ENCODE results near the gene CDK12. TPM values are rescaled to one million over a fixed set of nuclear protein-coding genes. Genes with fewer than 3 reads are reported as not detected.

Gene CDK12
- total and polyA plus RNA-seq, 9 of the 15 experiments (the other 6 are each of a cell fraction or from before 2014, with no cell fraction given): 3.4 to 65.6 (median 36.8) TPM

DNA sequence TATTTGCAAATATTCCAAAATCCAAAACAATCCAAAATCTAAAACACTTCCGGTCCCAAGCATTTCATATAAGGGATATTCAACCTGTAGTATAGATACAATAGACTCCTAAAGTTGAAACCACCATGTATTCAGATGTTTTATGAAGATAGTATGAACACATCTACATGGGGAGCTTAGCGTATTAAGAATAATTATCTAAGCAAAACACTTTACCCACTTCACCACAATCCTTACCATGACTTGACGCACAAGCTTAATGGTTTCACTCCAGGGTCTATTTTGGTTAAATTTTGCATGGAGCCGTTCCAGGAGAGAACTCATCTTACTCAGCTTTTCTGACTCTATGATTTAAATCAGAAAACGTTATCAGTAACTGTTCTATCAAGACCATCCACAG, 13.7 kb upstream of the CDK12 start (continued):
- TF ChIP-seq KDM4B (IDR thresholded peaks at IDR 0.05; ENCODE audit: borderline replicate concordance in 2 of 2, low read depth in 1 of 2) (no peak), CBFA2T3 (IDR thresholded peaks at IDR 0.05) (no peak), KHSRP (IDR thresholded peaks at IDR 0.05) (no peak), ZNF134 (CRISPR knock-in tag; conservative IDR thresholded peaks at IDR 0.05) (no peak), HDAC3 (IDR thresholded peaks at IDR 0.05; ENCODE audit: borderline replicate concordance, partially characterized antibody) (no peak), ARNT (IDR thresholded peaks at IDR 0.05) (no peak)
- TF ChIP-seq, protein P1, sequence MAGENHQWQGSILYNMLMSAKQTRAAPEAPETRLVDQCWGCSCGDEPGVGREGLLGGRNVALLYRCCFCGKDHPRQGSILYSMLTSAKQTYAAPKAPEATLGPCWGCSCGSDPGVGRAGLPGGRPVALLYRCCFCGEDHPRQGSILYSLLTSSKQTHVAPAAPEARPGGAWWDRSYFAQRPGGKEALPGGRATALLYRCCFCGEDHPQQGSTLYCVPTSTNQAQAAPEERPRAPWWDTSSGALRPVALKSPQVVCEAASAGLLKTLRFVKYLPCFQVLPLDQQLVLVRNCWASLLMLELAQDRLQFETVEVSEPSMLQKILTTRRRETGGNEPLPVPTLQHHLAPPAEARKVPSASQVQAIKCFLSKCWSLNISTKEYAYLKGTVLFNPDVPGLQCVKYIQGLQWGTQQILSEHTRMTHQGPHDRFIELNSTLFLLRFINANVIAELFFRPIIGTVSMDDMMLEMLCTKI (IDR thresholded peaks at IDR 0.05; ENCODE audit: partially characterized antibody): no peak

GRCh38 chr17:39450051-39450450, 11.2 kb upstream of the CDK12 start:
- FAIRE-seq (no peak), DNase-seq (ENCODE audit: extremely low read depth in 1 of 4, low spot score in 3 of 4) (peak in 1 of 4 experiments; percentile 48), ATAC-seq (no peak)
- Histone ChIP-seq H3K27me3 (ENCODE audit: control insufficient read depth in 2 of 2, insufficient read depth in 2 of 2, low read length in 2 of 2) (no peaks in the 10 kb centered on the region), H3K9me1 (ENCODE audit: control insufficient read depth, insufficient read depth, low read length) (no peaks in the 10 kb centered on the region), H3K9ac (ENCODE audit: insufficient read depth in 1 of 2, low read depth in 2 of 2, low read length in 2 of 2) (peak overlapping the region; percentile 85 to 93), H3K79me2 (ENCODE audit: control insufficient read depth, insufficient read depth, low read length) (peaks cover 50% of the 10 kb centered on the region), H3K4me3 (peak overlapping the region; percentile 81), H3K36me3 (ENCODE audit: control insufficient read depth, insufficient read depth, low read length) (peaks cover 33% of the 10 kb centered on the region), H3K27ac (ENCODE audit: extremely low read depth, low read depth, low read length) (peak overlapping the region; percentile 92), H4K20me1 (replicated peaks; ENCODE audit: control insufficient read depth, insufficient read depth, low read length) (no peaks in the 10 kb centered on the region; the same call in 1 of the 2 replicates), H3K4me1 (replicated peaks in 1 of 2; ENCODE audit: control insufficient read depth in 2 of 2, insufficient read depth in 2 of 2, low read length in 2 of 2) (peaks cover 2 to 17% of the 10 kb centered on the region in 2 experiments; a peak in 4 of 5 replicates), H2AFZ (ENCODE audit: low read depth, low read length) (no peak overlapping the region), H3K4me2 (ENCODE audit: insufficient read depth, low read length) (peak overlapping the region; percentile 86), H3K9me3 (replicated peaks; ENCODE audit: control insufficient read depth, insufficient read depth, low read depth, low read length) (no peaks in the 10 kb centered on the region)
- intact Hi-C loops (cut with micrococcal nuclease): no loop called here
- in situ Hi-C loops (cut with MboI): no loop called here
- ChIA-PET CTCF (ENCODE audit: low intra/inter-chr PET ratio) (no interaction called here), POLR2A (interaction anchor here (0.9 to 5.5 kb wide), 6 partner anchors 11 to 50 kb away, joined by 3 to 65 read pairs (median 4); partner anchors contain the start of gene CDK12)
- TF ChIP-seq TEAD2 (tag; IDR thresholded peaks at IDR 0.05): no peak
- peak; percentile 55; the same call in 1 of the 2 replicates for TF ChIP-seq FOSL1 (tag; conservative IDR thresholded peaks at IDR 0.05)
- no peak for TF ChIP-seq MTA2 (IDR thresholded peaks at IDR 0.05; ENCODE audit: low read depth)
- TF ChIP-seq JUND (IDR thresholded peaks at IDR 0.05; ENCODE audit: borderline replicate concordance, low read depth, low read length): peak; percentile 45; the same call in 1 of the 2 replicates
- no peak; the same call in 2 of the 3 replicates for TF ChIP-seq JUND (tag; IDR thresholded peaks at IDR 0.05; ENCODE audit: borderline replicate concordance, low read depth, low read length)
- peak; percentile 43 for TF ChIP-seq RBFOX2 (IDR thresholded peaks at IDR 0.05; ENCODE audit: low read depth, low read length)
- no TSS peak for BruUV-seq (replicated peaks)
- WGBS (ENCODE audit: insufficient coverage, low coverage, missing lambda C conversion rate): 30% methylated on average over 13 of the region's 13 CpGs

Data from K562 (cell line).